Measurements from ENCODE around the gene MLLT3. TPM values are rescaled to one million over a fixed set of nuclear protein-coding genes. Genes with fewer than 3 reads are reported as not detected.

MLLT3 gene
- total and polyA plus RNA-seq, 2 of the 8 experiments (the other 6 are each of a cell fraction or from before 2014, with no cell fraction given), result 5.9 to 9.6 TPM

DNA sequence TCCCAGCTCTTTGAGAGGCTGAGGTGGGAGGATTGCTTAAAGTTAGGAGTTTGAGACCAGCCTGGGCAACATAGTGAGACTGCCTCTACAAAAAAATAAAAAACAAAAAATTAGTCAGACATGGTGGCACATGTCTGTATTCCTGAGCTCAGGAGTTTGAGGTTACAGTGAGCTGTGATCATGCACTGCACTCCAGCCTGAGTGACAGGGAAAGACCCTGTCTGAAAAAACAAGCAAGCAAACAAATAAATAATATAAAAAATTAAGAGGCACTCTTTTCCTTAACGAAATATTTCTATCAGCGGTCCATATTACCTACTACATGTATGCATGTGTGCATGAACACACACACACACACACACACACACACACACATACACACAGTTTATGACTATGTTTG is 40.8 kb upstream of the MLLT3 start:
- CTCF ChIA-PET (ENCODE audit: partially characterized antibody), result interaction anchor here (0.7 kb wide), 1 partner anchor 109 kb away, joined by 3 read pairs; no protein-coding TSS in a partner anchor
- no peaks in the 10 kb centered on the region for H3K9me3 ChIP-seq (ENCODE audit: insufficient read depth in 2 of 2, low read depth in 1 of 2, low read length in 1 of 2)
- no peak overlapping the region for H3K27ac ChIP-seq (ENCODE audit: low read depth, low read length)
- H4K20me1 ChIP-seq (replicated peaks in 1 of 2; ENCODE audit: control insufficient read depth in 1 of 2, insufficient read depth in 2 of 2, low read length in 2 of 2), result no peaks in the 10 kb centered on the region
- peaks cover 9 to 85% of the 10 kb centered on the region in 2 experiments for H3K79me2 ChIP-seq (ENCODE audit: control insufficient read depth in 1 of 2, insufficient read depth in 2 of 2, low read length in 2 of 2)
- H3K4me3 ChIP-seq (ENCODE audit: extremely low read depth in 1 of 4, insufficient read depth in 2 of 4, low read depth in 3 of 4, low read length in 4 of 4), result no peak overlapping the region
- no peak overlapping the region for H4K8ac ChIP-seq (ENCODE audit: extremely low read depth, insufficient read depth, low read length)
- no peak overlapping the region; the same call in 1 of the 2 replicates for H3K18ac ChIP-seq (ENCODE audit: extremely low read depth, low read length)
- H2AFZ ChIP-seq (ENCODE audit: low read length), result no peak overlapping the region
- no peak overlapping the region for H2BK5ac ChIP-seq (ENCODE audit: low read depth, low read length)
- H3K27me3 ChIP-seq (replicated peaks in 1 of 4; ENCODE audit: control insufficient read depth in 3 of 4, extremely low read depth in 1 of 4, insufficient read depth in 3 of 4, low read length in 3 of 4), result no peaks in the 10 kb centered on the region
- H3K23me2 ChIP-seq (ENCODE audit: low read depth, low read length), result peaks cover 5% of the 10 kb centered on the region
- no peak for FAIRE-seq
- POLR2A ChIA-PET (ENCODE audit: partially characterized antibody), result interaction anchor here (1.6 to 1.9 kb wide), 2 partner anchors 9 to 21 kb away, joined by 6 to 7 read pairs; partner anchors contain the start of gene FOCAD
- H4K5ac ChIP-seq (ENCODE audit: insufficient read length, low read depth, low read length), result no peak overlapping the region
- no peak overlapping the region for H4K91ac ChIP-seq (replicated peaks; ENCODE audit: insufficient read length, low read length)
- no peak overlapping the region for H3K4ac ChIP-seq (replicated peaks; ENCODE audit: insufficient read length, low read depth, low read length)
- DNase-seq (ENCODE audit: low read depth in 1 of 2, low spot score in 2 of 2), result no peak
- 0 out of 4 replicates have a peak overlapping the region, but pooled peaks of 1 of the 2 experiments have one; percentile 18 for H3K4me2 ChIP-seq (ENCODE audit: insufficient read depth in 1 of 2, low read depth in 2 of 2, low read length in 2 of 2)
- no peak overlapping the region for H3K14ac ChIP-seq (ENCODE audit: insufficient read length)
- no peak overlapping the region for H2BK20ac ChIP-seq (ENCODE audit: low read length)
- H3K36me3 ChIP-seq (ENCODE audit: control insufficient read depth in 2 of 4, insufficient read depth in 4 of 4, low read length in 3 of 4), result no peaks in the 10 kb centered on the region; a peak in 2 of 8 replicates
- H3K56ac ChIP-seq (replicated peaks; ENCODE audit: insufficient read length, low read depth, low read length), result no peak overlapping the region
- H3K9ac ChIP-seq (replicated peaks in 1 of 4; ENCODE audit: extremely low read depth in 1 of 4, low read depth in 3 of 4, low read length in 3 of 4), result no peak overlapping the region
- no peak overlapping the region for H2BK120ac ChIP-seq (replicated peaks; ENCODE audit: low read depth, low read length)
- H2BK15ac ChIP-seq (ENCODE audit: low read length), result no peak overlapping the region
- H2AK5ac ChIP-seq (ENCODE audit: low read depth, low read length), result no peak overlapping the region
- no peak overlapping the region for H2BK12ac ChIP-seq (ENCODE audit: low read depth, low read length)
- H3K23ac ChIP-seq (ENCODE audit: insufficient read length), result no peak overlapping the region
- peaks cover 0 to 22% (median 3%) of the 10 kb centered on the region in 4 experiments; a peak in 3 of 7 replicates for H3K4me1 ChIP-seq (replicated peaks in 1 of 4; ENCODE audit: control insufficient read depth in 3 of 4, insufficient read depth in 4 of 4, low read length in 3 of 4)
- WGBS, 2 experiments (ENCODE audit: extremely low coverage in 1 of 2, insufficient coverage in 1 of 2, insufficient read length in 1 of 2, insufficient replicate concordance in 2 of 2, low coverage in 1 of 2, low lambda C conversion rate in 2 of 2, missing lambda C conversion rate in 1 of 2), result 91% methylated on average over 2 of the region's 2 CpGs; no CpG with 5 or more reads in 1 of the 2 experiments
- peaks cover 7% of the 10 kb centered on the region for H3K79me1 ChIP-seq (ENCODE audit: low read depth, low read length)
- TF ChIP-seq BACH1 (IDR thresholded peaks at IDR 0.05; ENCODE audit: low read length) (no peak), CHD2 (IDR thresholded peaks at IDR 0.05; ENCODE audit: low read length) (no peak), POLR2AphosphoS5 (IDR thresholded peaks at IDR 0.05; ENCODE audit: low read depth, low read length) (no peak), CTBP2 (IDR thresholded peaks at IDR 0.05; ENCODE audit: borderline replicate concordance, insufficient read depth, insufficient read length, low read length) (no peak), CBX5 (IDR thresholded peaks at IDR 0.05; ENCODE audit: low read depth, low read length) (no peak), POLR2A (IDR thresholded peaks at IDR 0.05; ENCODE audit: control extremely low read depth in 1 of 2, low read depth in 2 of 2, low read length in 2 of 2) (no peak), SP4 (IDR thresholded peaks at IDR 0.05; ENCODE audit: low read length) (no peak), JUND (IDR thresholded peaks at IDR 0.05; ENCODE audit: low read length) (no peak), TEAD4 (IDR thresholded peaks at IDR 0.05; ENCODE audit: low read depth, low read length) (no peak), CEBPB (IDR thresholded peaks at IDR 0.05; ENCODE audit: low read depth, low read length) (no peak), SAP30 (IDR thresholded peaks at IDR 0.05; ENCODE audit: insufficient read depth, insufficient replicate concordance, low read length) (no peak), RNF2 (IDR thresholded peaks at IDR 0.05; ENCODE audit: borderline replicate concordance, low read depth, low read length, missing control alignments, poor library complexity, severe bottlenecking) (no peak)
- TF ChIP-seq, protein P1, sequence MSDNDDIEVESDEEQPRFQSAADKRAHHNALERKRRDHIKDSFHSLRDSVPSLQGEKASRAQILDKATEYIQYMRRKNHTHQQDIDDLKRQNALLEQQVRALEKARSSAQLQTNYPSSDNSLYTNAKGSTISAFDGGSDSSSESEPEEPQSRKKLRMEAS (IDR thresholded peaks at IDR 0.05), result no peak
- TF ChIP-seq, protein P2, sequence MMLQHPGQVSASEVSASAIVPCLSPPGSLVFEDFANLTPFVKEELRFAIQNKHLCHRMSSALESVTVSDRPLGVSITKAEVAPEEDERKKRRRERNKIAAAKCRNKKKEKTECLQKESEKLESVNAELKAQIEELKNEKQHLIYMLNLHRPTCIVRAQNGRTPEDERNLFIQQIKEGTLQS (IDR thresholded peaks at IDR 0.05; ENCODE audit: insufficient read depth, low read depth, low read length), result no peak

Measured in H1 (cell line).